Measurements from ENCODE around the gene SVIP.

GRCh38 chr11:22809893-22810292 is 19.7 kb downstream of the SVIP start:
- no peak for TF ChIP-seq EZH2 (IDR thresholded peaks at IDR 0.05; ENCODE audit: borderline replicate concordance)
- no peak for TF ChIP-seq CTCF (IDR thresholded peaks at IDR 0.05; ENCODE audit: poor library complexity)
- no peak for TF ChIP-seq EZH2phosphoT487 (IDR thresholded peaks at IDR 0.05; ENCODE audit: low read depth, severe bottlenecking, unreplicated experiment)
